ENCODE data around the gene WDR62.
A peak's percentile ranks its signal among the peaks of the same experiment; 100 is the strongest.
"Not testable (repeated sequence)": the region's sequence is repeated elsewhere in the genome, so short reads cannot be mapped to it uniquely, and the experiment has no call there.

The WDR62 gene

DNA sequence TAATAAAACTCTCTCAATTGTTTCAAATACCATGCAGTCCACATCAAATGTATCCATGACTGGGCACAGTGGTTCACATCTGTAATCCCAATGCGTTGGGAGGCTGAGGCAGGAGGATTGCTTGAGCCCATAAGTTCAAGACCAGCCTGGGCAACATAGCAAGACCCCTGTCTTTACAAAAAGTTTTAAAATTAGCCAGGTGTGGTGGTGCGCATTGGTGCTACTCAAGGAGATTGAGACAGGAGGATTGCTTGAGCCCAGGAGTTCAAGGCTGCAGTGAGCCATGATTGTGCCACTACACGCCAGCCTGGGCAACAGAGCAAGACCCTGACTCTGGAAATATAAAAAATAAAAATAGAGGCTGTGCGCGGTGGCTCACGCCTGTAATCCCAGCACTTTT, 27.0 kb upstream of the WDR62 start:
- TF ChIP-seq, protein P1, sequence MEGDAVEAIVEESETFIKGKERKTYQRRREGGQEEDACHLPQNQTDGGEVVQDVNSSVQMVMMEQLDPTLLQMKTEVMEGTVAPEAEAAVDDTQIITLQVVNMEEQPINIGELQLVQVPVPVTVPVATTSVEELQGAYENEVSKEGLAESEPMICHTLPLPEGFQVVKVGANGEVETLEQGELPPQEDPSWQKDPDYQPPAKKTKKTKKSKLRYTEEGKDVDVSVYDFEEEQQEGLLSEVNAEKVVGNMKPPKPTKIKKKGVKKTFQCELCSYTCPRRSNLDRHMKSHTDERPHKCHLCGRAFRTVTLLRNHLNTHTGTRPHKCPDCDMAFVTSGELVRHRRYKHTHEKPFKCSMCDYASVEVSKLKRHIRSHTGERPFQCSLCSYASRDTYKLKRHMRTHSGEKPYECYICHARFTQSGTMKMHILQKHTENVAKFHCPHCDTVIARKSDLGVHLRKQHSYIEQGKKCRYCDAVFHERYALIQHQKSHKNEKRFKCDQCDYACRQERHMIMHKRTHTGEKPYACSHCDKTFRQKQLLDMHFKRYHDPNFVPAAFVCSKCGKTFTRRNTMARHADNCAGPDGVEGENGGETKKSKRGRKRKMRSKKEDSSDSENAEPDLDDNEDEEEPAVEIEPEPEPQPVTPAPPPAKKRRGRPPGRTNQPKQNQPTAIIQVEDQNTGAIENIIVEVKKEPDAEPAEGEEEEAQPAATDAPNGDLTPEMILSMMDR (IDR thresholded peaks at IDR 0.05; ENCODE audit: extremely low read depth, missing control alignments), result no peak
- no peak for DNase-seq (ENCODE audit: low spot score)

DNA sequence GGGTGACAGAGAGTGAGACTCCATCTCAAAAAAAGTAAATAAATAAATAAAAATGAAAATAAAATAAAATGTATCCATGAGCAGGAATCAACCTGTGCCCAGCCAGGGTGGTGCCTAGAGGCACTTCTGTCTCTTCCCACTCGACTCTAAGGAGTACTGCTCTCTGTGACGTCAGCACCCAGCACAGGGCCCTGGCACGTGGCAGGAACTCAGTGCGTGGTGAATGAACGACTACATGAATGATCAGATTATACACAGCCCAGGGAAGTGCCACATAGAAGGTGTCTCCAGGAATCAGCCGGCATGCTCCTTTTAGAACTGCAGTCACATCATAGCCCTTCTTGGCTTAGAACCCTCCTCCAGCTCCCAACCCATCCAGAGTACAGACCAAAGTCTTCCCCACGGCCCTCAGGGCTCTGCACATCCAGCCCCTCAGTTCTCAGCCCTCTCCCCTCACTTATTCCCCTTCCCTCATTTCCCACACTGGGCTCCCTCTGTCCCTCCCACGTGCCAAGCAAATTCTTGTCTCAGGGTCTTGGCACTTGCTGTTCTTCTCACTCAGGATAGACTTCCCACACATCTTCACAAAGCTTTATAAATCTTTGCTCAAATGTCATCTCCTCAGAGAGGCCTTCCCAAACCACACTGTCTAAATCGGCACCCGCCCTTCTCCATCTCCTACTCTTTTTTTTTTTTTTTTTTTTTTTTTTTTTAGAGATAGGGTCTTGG, 26.2 kb upstream of the WDR62 start:
- DNase-seq (ENCODE audit: low spot score), result no peak
- TF ChIP-seq, protein P1 (IDR thresholded peaks at IDR 0.05; ENCODE audit: extremely low read depth, missing control alignments), result no peak

- DNase-seq (ENCODE audit: low spot score), result no peak
- TF ChIP-seq, protein P1 (IDR thresholded peaks at IDR 0.05; ENCODE audit: extremely low read depth, missing control alignments), result no peak
Measured at GRCh38 chr19:36030264-36031148, 24.2 kb upstream of the WDR62 start.

GRCh38 chr19:36031308-36031707, 23.4 kb upstream of the WDR62 start:
- TF ChIP-seq, protein P1 (IDR thresholded peaks at IDR 0.05; ENCODE audit: extremely low read depth, missing control alignments), result no peak
- no peak for DNase-seq (ENCODE audit: low spot score)

GRCh38 chr19:36032251-36033104, 22.2 kb upstream of the WDR62 start, which contains the start of gene CLIP3:
Gene CLIP3, minus strand, starts transcription at chr19:36032873. Its CDS starts 516 bp downstream, at chr19:36032357.
- TF ChIP-seq, protein P1 (IDR thresholded peaks at IDR 0.05; ENCODE audit: extremely low read depth, missing control alignments), result no peak

GRCh38 chr19:36040495-36040894, 14.2 kb upstream of the WDR62 start:
- TF ChIP-seq, protein P1 (IDR thresholded peaks at IDR 0.05; ENCODE audit: extremely low read depth, missing control alignments), result no peak
- no peak for DNase-seq (ENCODE audit: low spot score)

More at GRCh38 chr19:36032251-36033104, 22.2 kb upstream of the WDR62 start, which contains the start of gene CLIP3:
- DNase-seq (ENCODE audit: low spot score), result peak; percentile 92

GRCh38 chr19:36041092-36041491, 13.6 kb upstream of the WDR62 start:
- not testable (repeated sequence) for DNase-seq (ENCODE audit: low spot score)

All from GM20000 (cell line).